Progenitor cell of endocrine pancreas (in vitro differentiated cells): ENCODE results near the gene CDSN. TPM values are rescaled to one million over a fixed set of nuclear protein-coding genes. Genes with fewer than 3 reads are reported as not detected.

Experiments
- DNase-seq: peaks from one replicate; pipeline ENCODE4 v3.0.0; 2021; ENCODE audit warnings: low spot score; ENCODE audit not compliant: unreplicated experiment
- H3K27ac Mint-ChIP-seq: 2 replicates; pipeline ENCODE4 v1.8.0; 2021; ENCODE audit warnings: mild to moderate bottlenecking, moderate library complexity, mixed read lengths
- H3K27me3 Mint-ChIP-seq: 2 replicates; pipeline ENCODE4 v1.8.0; 2021; ENCODE audit warnings: mixed read lengths
- H3K36me3 Mint-ChIP-seq: 2 replicates; pipeline ENCODE4 v1.8.0; 2022; ENCODE audit warnings: mixed read lengths; ENCODE audit not compliant: insufficient read depth
- H3K4me1 Mint-ChIP-seq: 2 replicates; pipeline ENCODE4 v1.8.0; 2021; ENCODE audit warnings: low read depth, mixed read lengths
- H3K4me3 Mint-ChIP-seq: 2 replicates; pipeline ENCODE4 v1.8.0; 2021; ENCODE audit warnings: low read depth, mild to moderate bottlenecking, moderate library complexity, mixed read lengths
- H3K9me3 Mint-ChIP-seq: 2 replicates; pipeline ENCODE4 v1.8.0; 2021; ENCODE audit warnings: low read depth, mixed read lengths
- CTCF ChIP-seq: fragments of 200-600 bp; sonication (generic); IDR thresholded peaks from one replicate; pipeline ENCODE4 v1.5.0; 2021; ENCODE audit warnings: antibody characterized with exemption, mild to moderate bottlenecking; ENCODE audit not compliant: unreplicated experiment
- total RNA-seq: library from RNA; stranded (reverse); gene quantifications from 2 replicates; pipeline ENCODE4 v1.2.1, GENCODE V29; 2021

The CDSN gene
- total RNA-seq, 1 donor from 2014 or later: not detected

- Mint-ChIP-seq H3K27me3 (peaks cover 23% of the 10 kb centered on the region), H3K4me3 (no peak overlapping the region), H3K4me1 (no peaks in the 10 kb centered on the region), H3K36me3 (no peaks in the 10 kb centered on the region), H3K27ac (no peak overlapping the region), H3K9me3 (no peaks in the 10 kb centered on the region)
- TF ChIP-seq CTCF: no peak
- no peak for DNase-seq
These were observed 13.2 kb downstream of the CDSN start for GRCh38 chr6:31107052-31107451.

GRCh38 chr6:31103136-31103535 is 17.1 kb downstream of the CDSN start:
- Mint-ChIP-seq H3K9me3 (no peaks in the 10 kb centered on the region), H3K4me3 (no peak overlapping the region), H3K4me1 (no peaks in the 10 kb centered on the region), H3K27ac (no peak overlapping the region), H3K36me3 (no peaks in the 10 kb centered on the region), H3K27me3 (peaks cover 3% of the 10 kb centered on the region)
- no peak for TF ChIP-seq CTCF
- no peak for DNase-seq

- no peaks in the 10 kb centered on the region for H3K4me1 Mint-ChIP-seq
- no peak overlapping the region for H3K4me3 Mint-ChIP-seq
- DNase-seq: no peak
- no peak overlapping the region for H3K27ac Mint-ChIP-seq
- TF ChIP-seq CTCF: no peak
- no peaks in the 10 kb centered on the region for H3K9me3 Mint-ChIP-seq
- H3K27me3 Mint-ChIP-seq: no peaks in the 10 kb centered on the region
- H3K36me3 Mint-ChIP-seq: no peaks in the 10 kb centered on the region
These were observed 21.8 kb downstream of the CDSN start for GRCh38 chr6:31098449-31098938.

GRCh38 chr6:31096656-31097055 is 23.6 kb downstream of the CDSN start:
- peaks cover 3% of the 10 kb centered on the region for H3K4me1 Mint-ChIP-seq
- TF ChIP-seq CTCF: no peak
- H3K27me3 Mint-ChIP-seq: no peaks in the 10 kb centered on the region
- no peak overlapping the region for H3K4me3 Mint-ChIP-seq
- DNase-seq: no peak
- no peaks in the 10 kb centered on the region for H3K36me3 Mint-ChIP-seq
- H3K9me3 Mint-ChIP-seq: no peaks in the 10 kb centered on the region
- no peak overlapping the region for H3K27ac Mint-ChIP-seq

GRCh38 chr6:31096215-31096614 is 24.0 kb downstream of the CDSN start:
- Mint-ChIP-seq H3K4me3 (no peak overlapping the region), H3K4me1 (peaks cover 3% of the 10 kb centered on the region), H3K9me3 (no peaks in the 10 kb centered on the region), H3K27me3 (no peaks in the 10 kb centered on the region), H3K27ac (no peak overlapping the region), H3K36me3 (no peaks in the 10 kb centered on the region)
- TF ChIP-seq CTCF: no peak
- no peak for DNase-seq
